ENCODE results near the gene GLOD4. TPM values are rescaled to one million over a fixed set of nuclear protein-coding genes. Genes with fewer than 3 reads are reported as not detected.

GLOD4 gene
- total and polyA plus RNA-seq, 2 of the 4 experiments (the other 2 are of a cell fraction), result 26.3 to 36.7 TPM

DNA sequence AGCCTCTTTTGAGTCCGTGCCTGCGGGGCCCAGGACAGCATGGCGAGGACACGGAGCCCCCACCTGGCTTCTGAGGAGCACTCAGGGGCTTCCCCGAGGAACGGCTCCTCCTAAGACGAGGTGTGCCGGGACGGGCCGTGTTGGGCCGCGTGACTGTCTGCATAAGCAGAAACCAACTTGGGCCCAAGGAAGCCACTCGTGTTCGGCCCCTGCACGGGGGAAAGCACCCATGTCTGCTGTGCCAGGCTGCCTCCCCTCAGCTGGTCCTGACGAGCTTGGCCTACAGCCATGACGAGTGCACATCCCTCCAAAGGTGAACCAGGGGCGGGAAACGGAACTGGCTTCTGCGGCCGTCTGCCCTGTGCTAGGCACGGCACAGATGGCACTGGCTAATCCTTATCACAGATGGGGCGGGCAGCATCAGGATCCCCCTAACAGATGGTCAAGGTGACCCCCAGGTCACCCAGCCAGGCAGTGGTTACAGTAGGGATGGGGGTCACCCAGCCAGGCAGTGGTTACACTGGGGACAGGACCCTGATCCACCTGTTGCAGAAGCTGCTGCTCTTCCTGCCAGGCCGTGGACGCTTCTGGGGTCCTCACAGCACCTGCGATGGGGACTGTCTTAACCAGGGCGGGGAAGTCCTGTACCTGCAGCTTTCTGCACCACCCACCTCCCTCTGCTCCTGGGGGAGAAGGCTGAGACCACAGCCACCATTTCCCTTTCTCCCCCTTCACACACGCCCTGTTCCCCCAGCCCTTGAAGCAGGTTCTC, 25.6 kb upstream of the GLOD4 start:
- Histone ChIP-seq H3K14ac (replicated peaks; ENCODE audit: low read depth, low read length) (no peak overlapping the region), H3K23ac (ENCODE audit: low read depth, low read length) (no peak overlapping the region), H3K4ac (ENCODE audit: low read depth, low read length) (no peak overlapping the region), H3K79me1 (ENCODE audit: low read depth in 1 of 2, low read length in 2 of 2) (peaks cover 10 to 26% of the 10 kb centered on the region in 2 experiments), H3K4me1 (ENCODE audit: control insufficient read depth, insufficient read depth, low read length) (no peaks in the 10 kb centered on the region), H3K27ac (ENCODE audit: insufficient read depth, low read length) (no peak overlapping the region), H2AK5ac (ENCODE audit: low read depth, low read length) (no peak overlapping the region), H3K18ac (ENCODE audit: low read depth, low read length) (no peak overlapping the region), H2BK120ac (ENCODE audit: low read depth, low read length) (no peak overlapping the region), H4K91ac (ENCODE audit: insufficient read depth, low read depth, low read length) (no peak overlapping the region), H3K9ac (ENCODE audit: low read depth, low read length) (no peak overlapping the region), H2AK9ac (replicated peaks; ENCODE audit: low read depth, low read length, poor library complexity) (no peak overlapping the region), H3K56ac (ENCODE audit: extremely low read depth, insufficient read depth, low read length) (no peak overlapping the region), H3K9me1 (ENCODE audit: insufficient read depth, low read length) (peaks cover 7% of the 10 kb centered on the region; the same call in 1 of the 2 replicates), H2AFZ (replicated peaks; ENCODE audit: low read length, poor library complexity) (no peak overlapping the region), H2BK20ac (ENCODE audit: low read depth, low read length) (no peak overlapping the region), H4K8ac (ENCODE audit: low read depth in 2 of 2, low read length in 2 of 2) (no peak overlapping the region), H3K4me2 (ENCODE audit: low read depth, low read length) (no peak overlapping the region), H4K5ac (ENCODE audit: low read depth, low read length) (no peak overlapping the region), H3K9me3 (ENCODE audit: control insufficient read depth, insufficient read depth, low read length) (no peaks in the 10 kb centered on the region), H2BK15ac (ENCODE audit: low read depth, low read length) (no peak overlapping the region), H3K4me3 (ENCODE audit: insufficient read depth, low read depth, low read length) (no peak overlapping the region), H3K27me3 (ENCODE audit: control insufficient read depth, insufficient read depth, low read length) (no peaks in the 10 kb centered on the region), H2BK5ac (ENCODE audit: low read depth, low read length, poor library complexity, severe bottlenecking) (no peak overlapping the region), H3K36me3 (ENCODE audit: control insufficient read depth, insufficient read depth, low read length) (peaks cover 63% of the 10 kb centered on the region), H4K20me1 (ENCODE audit: insufficient read depth, low read length) (peaks cover 43% of the 10 kb centered on the region)
- intact Hi-C loops (cut with micrococcal nuclease) (no loop called here), in situ Hi-C loops (cut with MboI; ENCODE audit: low sequenced_read_pairs) (no loop called here), dilution Hi-C loops (cut with HindIII; ENCODE audit: low sequenced_read_pairs, unreplicated experiment) (no loop called here)
- 96% methylated on average over 19 of the region's 28 CpGs; no CpG with 5 or more reads in 1 of the 2 experiments for WGBS, 2 experiments (ENCODE audit: extremely low coverage in 2 of 2, insufficient read length in 1 of 2)
- ChIA-PET CTCF (no interaction called here), POLR2A (ENCODE audit: unreplicated experiment) (no interaction called here)
- TF ChIP-seq POLR2A (IDR thresholded peaks at IDR 0.05; ENCODE audit: low read depth, low read length), result no peak
- TF ChIP-seq USF2 (IDR thresholded peaks at IDR 0.05; ENCODE audit: low read depth, low read length), result no peak
- no peak for TF ChIP-seq MAFK (IDR thresholded peaks at IDR 0.05; ENCODE audit: low read depth, low read length)
- no peak for TF ChIP-seq FOS (IDR thresholded peaks at IDR 0.05; ENCODE audit: low read depth, low read length)
- TF ChIP-seq, protein P1, sequence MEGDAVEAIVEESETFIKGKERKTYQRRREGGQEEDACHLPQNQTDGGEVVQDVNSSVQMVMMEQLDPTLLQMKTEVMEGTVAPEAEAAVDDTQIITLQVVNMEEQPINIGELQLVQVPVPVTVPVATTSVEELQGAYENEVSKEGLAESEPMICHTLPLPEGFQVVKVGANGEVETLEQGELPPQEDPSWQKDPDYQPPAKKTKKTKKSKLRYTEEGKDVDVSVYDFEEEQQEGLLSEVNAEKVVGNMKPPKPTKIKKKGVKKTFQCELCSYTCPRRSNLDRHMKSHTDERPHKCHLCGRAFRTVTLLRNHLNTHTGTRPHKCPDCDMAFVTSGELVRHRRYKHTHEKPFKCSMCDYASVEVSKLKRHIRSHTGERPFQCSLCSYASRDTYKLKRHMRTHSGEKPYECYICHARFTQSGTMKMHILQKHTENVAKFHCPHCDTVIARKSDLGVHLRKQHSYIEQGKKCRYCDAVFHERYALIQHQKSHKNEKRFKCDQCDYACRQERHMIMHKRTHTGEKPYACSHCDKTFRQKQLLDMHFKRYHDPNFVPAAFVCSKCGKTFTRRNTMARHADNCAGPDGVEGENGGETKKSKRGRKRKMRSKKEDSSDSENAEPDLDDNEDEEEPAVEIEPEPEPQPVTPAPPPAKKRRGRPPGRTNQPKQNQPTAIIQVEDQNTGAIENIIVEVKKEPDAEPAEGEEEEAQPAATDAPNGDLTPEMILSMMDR (conservative IDR thresholded peaks at IDR 0.05; ENCODE audit: low read depth, low read length), result no peak
- TF ChIP-seq RFX5 (IDR thresholded peaks at IDR 0.05; ENCODE audit: low read depth, low read length), result no peak
- no peak for TF ChIP-seq RCOR1 (IDR thresholded peaks at IDR 0.05; ENCODE audit: insufficient replicate concordance, low read length)
- no peak for TF ChIP-seq CHD1 (IDR thresholded peaks at IDR 0.05; ENCODE audit: low read depth, low read length)
- no peak for TF ChIP-seq MAZ (IDR thresholded peaks at IDR 0.05; ENCODE audit: borderline replicate concordance, low read depth, low read length)
- TF ChIP-seq CEBPB (IDR thresholded peaks at IDR 0.05; ENCODE audit: low read depth, low read length), result no peak
- no peak for ATAC-seq (ENCODE audit: low read depth)
- no TSS peak for BruUV-seq (replicated peaks)
- DNase-seq, result no peak

All from IMR-90 (cell line).